ENCODE data around the gene SHLD1.

Gene SHLD1

GRCh38 chr20:5843054-5843592 lies 92.9 kb downstream of the SHLD1 start:
- in situ Hi-C loops (cut with HindIII; ENCODE audit: low sequenced_read_pairs), result no loop called here

DNA sequence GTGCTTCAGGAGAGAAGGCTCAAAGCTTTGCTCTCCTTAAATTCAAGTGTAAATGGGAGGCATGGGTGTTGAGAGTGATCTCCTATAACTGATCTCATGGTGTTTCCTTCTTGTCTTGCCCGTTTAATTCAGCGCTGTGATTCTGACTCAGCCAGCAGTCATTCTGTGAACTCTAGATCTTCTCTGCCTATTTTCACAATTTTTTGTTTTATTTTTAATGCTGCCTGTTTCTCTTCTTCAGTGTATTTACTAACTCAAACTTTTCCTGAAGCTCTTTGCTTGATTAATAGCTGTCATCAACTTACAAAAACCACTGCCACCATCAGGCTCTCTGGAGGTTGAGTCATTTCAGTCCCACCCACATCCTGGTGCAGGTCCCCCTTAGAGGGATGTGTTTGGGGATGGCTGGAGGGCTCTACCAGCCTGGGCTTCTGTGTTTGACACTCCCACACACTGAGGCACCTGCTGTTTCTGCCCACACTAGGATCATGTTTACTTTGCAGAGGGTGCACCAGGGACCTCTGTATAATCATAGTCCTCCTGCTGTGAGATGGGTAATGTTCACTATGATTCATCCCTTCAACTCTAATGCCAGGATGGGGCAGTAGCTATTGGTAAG lies 94.0 kb downstream of the SHLD1 start:
- in situ Hi-C loops (cut with HindIII; ENCODE audit: low sequenced_read_pairs), result no loop called here

GRCh38 chr20:5845681-5846615 lies 95.7 kb downstream of the SHLD1 start:
- in situ Hi-C loops (cut with HindIII; ENCODE audit: low sequenced_read_pairs), result no loop called here

DNA sequence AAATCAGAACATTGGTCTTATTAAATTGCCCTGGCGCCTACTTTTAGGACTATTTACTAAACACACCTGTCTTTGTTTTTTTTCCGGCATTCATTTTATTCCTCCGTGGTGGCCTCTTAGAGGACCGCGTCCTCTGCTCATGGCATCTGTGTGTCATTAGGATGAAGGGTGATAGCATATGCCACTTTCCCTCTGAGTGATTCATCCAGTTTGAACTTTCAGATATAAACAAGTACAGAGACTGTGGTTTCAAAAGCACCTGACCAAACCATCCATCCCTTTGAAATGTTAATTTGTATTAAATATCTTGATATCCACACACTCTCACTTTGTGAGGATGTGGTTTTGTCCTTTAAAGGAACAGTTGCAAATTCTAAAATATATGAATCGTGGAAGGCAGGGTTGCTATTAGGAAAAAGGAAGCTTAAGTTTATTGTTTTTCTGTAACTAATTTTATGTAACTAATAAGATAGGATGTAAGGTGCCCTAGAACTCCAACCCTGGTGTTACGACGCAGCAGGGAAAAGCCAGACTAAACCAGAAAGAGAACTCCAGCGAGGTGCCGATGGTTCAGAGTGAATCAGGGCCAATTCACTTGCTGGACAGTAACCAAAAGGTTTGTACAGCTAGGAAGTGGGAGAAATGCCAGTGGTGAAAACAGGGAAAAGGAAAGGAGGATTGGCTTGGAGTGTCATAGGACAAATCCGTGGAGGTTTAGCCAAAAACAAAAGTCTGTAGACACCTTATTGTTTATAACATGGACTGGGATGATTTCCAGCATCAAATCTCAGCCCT lies 98.7 kb downstream of the SHLD1 start:
- in situ Hi-C loops (cut with HindIII; ENCODE audit: low sequenced_read_pairs), result no loop called here

DNA sequence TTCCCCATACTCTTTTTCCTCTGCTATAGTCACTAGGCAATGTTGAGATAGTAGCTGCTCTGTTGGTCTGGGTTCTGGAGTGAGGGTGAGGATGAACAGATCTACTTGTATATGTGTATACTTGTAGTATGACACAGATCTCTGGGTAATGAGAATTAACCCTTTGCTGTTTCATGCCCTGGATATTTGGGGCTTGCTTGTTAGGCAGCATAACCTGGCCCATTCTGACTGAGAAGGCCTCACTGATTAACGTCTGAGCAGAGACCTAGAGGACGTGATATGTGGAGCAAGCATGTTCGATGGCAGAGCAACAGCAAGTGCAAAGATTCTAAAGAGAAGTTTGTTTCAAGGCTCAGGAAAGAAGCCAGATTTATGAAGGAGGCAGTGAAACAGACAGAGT lies 105.7 kb downstream of the SHLD1 start:
- in situ Hi-C loops (cut with HindIII; ENCODE audit: low sequenced_read_pairs), result no loop called here

DNA sequence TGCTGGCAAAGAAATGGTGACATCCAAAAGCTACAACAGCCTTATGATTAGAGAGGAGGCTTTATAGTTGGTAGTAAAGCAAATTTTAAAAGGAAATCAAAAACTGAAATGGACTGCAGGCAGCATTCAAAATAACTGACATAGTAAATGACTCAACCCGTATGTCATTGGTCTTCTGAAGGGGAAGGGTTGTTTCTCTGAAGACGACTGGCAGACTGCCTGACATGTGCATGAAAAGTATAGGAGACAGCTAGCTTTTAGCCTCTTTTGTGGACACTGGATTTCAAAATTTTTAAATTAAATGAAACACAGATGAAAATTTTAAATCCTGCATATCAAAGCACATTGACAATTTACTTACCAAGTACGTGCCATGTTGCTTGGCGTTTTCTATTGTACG lies 109.4 kb downstream of the SHLD1 start:
- in situ Hi-C loops (cut with HindIII; ENCODE audit: low sequenced_read_pairs), result loop anchor here (5.0 kb wide), 1 partner anchor 37 kb away; no protein-coding TSS in a partner anchor

DNA sequence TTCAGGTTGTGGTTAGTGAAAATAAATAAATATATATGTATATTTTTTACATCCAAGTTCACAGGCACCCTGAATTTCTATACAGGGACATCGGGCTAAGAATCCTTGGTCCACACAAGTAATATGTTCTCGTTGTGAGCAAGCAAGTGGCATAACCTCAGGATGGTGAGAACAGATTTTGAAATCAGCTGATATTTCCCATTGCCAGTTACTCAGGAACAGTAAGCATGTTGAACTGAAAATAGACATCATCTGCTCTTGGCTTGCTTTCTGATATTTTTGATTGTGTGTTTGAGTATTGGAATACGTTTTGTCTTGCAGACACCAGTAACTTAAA lies 112.5 kb downstream of the SHLD1 start:
- in situ Hi-C loops (cut with HindIII; ENCODE audit: low sequenced_read_pairs), result loop anchor here (5.0 kb wide), 1 partner anchor 40 kb away; no protein-coding TSS in a partner anchor

DNA sequence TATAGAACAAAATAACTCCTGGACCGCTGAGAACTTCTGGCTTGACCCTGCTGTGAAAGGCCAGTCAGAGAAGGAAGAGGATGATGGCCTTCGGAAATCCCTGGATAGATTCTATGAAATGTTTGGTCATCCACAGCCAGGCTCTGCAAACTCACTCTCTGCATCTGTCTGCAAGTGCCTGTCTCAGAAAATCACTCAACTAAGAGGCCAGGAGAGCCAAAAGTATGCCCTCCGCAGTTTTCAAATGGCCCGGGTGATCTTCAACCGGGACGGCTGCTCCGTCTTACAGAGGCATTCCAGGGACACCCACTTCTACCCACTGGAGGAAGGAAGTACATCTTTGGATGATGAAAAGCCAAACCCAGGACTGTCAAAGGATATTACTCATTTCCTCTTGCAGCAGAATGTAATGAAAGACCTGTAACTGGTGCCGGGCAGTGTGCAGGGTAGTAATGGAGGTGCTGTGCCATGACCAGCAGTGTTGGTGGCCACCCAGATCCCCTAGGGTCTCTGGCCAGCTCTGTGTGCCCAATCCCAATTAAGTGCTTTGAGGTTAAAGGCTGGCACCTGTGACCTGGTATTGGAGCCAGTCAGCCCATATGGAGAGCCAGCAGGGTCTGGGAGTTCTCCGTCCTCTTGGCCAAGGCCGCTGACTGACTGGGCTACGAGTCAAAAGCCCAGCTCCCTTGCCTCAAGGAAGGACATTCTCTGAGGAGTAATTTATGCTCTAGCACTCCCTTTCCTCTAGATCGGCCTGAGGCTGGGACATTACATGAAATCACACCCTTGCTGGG lies 113.0 kb downstream of the SHLD1 start:
- in situ Hi-C loops (cut with HindIII; ENCODE audit: low sequenced_read_pairs), result loop anchor here (5.0 kb wide), 1 partner anchor 41 kb away; no protein-coding TSS in a partner anchor

DNA sequence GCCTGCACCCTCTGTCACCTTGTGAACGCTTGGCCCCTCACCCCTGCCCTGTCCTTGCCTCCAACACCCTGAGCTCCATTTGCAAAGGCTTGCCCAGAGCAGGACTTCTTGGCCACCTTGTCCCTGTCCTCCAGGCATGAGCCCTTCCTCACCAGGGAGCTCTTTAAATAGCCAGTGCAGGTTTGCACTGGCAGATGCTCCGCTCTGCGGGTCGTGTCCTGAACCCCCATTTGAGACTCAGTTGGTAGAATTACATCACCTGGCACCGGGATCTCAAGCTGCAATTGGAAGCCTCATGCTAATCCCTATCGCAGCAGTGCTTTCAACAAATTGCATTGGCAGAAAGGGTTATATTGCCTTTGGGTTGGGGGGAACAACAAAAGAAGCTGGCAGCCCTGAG lies 114.2 kb downstream of the SHLD1 start:
- in situ Hi-C loops (cut with HindIII; ENCODE audit: low sequenced_read_pairs), result loop anchor here (5.0 kb wide), 1 partner anchor 42 kb away; no protein-coding TSS in a partner anchor

DNA sequence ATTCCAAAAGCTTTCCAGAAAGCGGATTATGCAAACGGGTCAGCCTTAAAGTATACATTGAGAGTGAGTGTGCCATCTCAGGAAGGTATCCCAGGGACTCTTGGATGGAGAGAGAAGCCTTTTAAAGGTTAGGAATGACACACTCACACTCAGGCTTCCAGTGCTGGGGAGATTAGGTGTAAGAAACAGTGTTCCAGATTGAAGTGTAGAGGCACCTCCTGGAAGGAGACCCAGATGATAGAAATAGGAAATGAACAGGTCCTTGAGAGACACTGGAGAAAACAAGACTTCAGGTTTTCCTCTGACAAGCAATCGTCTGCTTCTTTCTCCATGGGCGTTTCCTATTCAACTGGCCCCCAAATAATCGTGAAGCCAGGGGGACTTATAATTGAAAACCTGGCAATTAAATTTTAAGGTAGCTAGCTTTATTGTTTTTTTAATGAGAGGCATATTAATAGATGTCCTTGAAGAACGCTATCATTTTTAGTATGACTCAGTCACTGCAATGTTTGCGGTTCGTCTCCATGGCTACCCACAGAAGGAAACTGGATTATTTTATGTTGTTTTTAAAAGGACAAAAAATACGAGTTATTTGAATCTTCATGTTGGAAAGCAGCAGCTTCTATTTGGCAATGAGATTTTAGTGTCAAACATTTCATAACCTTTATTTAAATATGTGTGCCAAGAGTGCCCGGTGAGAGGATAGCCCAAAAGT lies 114.8 kb downstream of the SHLD1 start:
- in situ Hi-C loops (cut with HindIII; ENCODE audit: low sequenced_read_pairs), result loop anchor here (5.0 kb wide), 1 partner anchor 43 kb away; no protein-coding TSS in a partner anchor

- in situ Hi-C loops (cut with HindIII; ENCODE audit: low sequenced_read_pairs), result no loop called here
Measured at GRCh38 chr20:5865604-5866003, 115.4 kb downstream of the SHLD1 start.

DNA sequence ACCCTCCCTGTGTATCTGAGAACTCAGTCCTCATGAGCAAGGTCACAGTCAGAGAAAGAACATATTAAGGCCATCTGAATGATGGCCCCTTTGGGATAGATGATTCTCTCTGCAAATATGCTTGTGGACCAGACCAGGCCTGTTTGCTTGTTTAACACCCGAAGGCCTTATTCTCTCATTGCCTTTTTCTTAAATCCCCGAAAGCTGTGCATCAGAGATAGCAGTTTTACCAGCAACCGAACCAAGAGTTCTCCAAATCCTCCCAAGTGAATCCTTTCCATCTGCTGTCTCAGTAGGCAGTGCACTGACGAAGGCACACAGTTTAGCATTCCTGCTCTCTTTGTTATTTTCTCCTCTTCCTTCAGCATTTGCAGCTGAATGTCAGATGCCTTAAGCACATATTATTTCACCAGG lies 120.4 kb downstream of the SHLD1 start:
- in situ Hi-C loops (cut with HindIII; ENCODE audit: low sequenced_read_pairs), result no loop called here

GRCh38 chr20:5871459-5872410 lies 121.5 kb downstream of the SHLD1 start:
- in situ Hi-C loops (cut with HindIII; ENCODE audit: low sequenced_read_pairs), result no loop called here

GRCh38 chr20:5877128-5877527 lies 126.9 kb downstream of the SHLD1 start:
- in situ Hi-C loops (cut with HindIII; ENCODE audit: low sequenced_read_pairs), result no loop called here

DNA sequence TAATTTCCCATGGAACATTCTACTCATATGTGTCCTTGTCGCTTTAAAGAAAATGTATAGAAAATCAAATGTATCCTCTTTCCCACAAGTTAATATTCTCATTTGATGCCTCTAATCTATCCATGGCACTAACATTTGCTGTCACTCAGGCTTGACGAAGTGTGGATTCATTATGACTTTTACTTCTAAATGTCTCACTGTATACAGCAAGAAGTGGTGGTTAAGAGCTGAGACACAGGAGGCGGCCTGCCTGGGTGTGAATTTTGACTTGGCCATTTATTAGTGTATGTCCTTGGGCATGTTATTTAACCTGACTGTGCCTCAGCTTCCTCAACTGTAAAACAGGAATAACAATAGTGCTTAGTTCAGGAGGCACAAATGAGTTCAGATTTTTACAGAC lies 130.1 kb downstream of the SHLD1 start:
- in situ Hi-C loops (cut with HindIII; ENCODE audit: low sequenced_read_pairs), result no loop called here

GRCh38 chr20:5881703-5882102 lies 131.5 kb downstream of the SHLD1 start:
- in situ Hi-C loops (cut with HindIII; ENCODE audit: low sequenced_read_pairs), result no loop called here

GRCh38 chr20:5882166-5882565 lies 132.0 kb downstream of the SHLD1 start:
- in situ Hi-C loops (cut with HindIII; ENCODE audit: low sequenced_read_pairs), result no loop called here

All from endothelial cell of hepatic sinusoid (primary cell).